ENCODE measurements around the gene COL8A1. TPM values are rescaled to one million over a fixed set of nuclear protein-coding genes. Genes with fewer than 3 reads are reported as not detected.

The COL8A1 gene
- total RNA-seq, 1 donor from 2014 or later = 3.7 TPM

GRCh38 chr3:99760031-99760430, 121.6 kb downstream of the COL8A1 start:
- no peak for DNase-seq (ENCODE audit: low spot score)

GRCh38 chr3:99760629-99761028, 122.2 kb downstream of the COL8A1 start:
- DNase-seq (ENCODE audit: low spot score) = no peak

GRCh38 chr3:99761415-99762165, 123.2 kb downstream of the COL8A1 start:
- no peak for DNase-seq (ENCODE audit: low spot score)

- DNase-seq (ENCODE audit: low spot score) = no peak
These were observed 124.5 kb downstream of the COL8A1 start for GRCh38 chr3:99762901-99763300.

- DNase-seq (ENCODE audit: low spot score) = no peak
These were observed 126.0 kb downstream of the COL8A1 start for GRCh38 chr3:99764377-99764776.

GRCh38 chr3:99765042-99765942, 126.9 kb downstream of the COL8A1 start:
- DNase-seq (ENCODE audit: low spot score) = no peak

GRCh38 chr3:99767291-99767690, 128.9 kb downstream of the COL8A1 start:
- no peak for DNase-seq (ENCODE audit: low spot score)

GRCh38 chr3:99768126-99768525, 129.7 kb downstream of the COL8A1 start:
- no peak for DNase-seq (ENCODE audit: low spot score)

- no peak for DNase-seq (ENCODE audit: low spot score)
These were observed 130.6 kb downstream of the COL8A1 start for GRCh38 chr3:99768808-99769501.

- no peak for DNase-seq (ENCODE audit: low spot score)
These were observed 133.8 kb downstream of the COL8A1 start for GRCh38 chr3:99772171-99772570.

- no peak for DNase-seq (ENCODE audit: low spot score)
These were observed 134.3 kb downstream of the COL8A1 start for GRCh38 chr3:99772671-99773070.

- DNase-seq (ENCODE audit: low spot score) = no peak
These were observed 136.1 kb downstream of the COL8A1 start for GRCh38 chr3:99774467-99774866.

- no peak for DNase-seq (ENCODE audit: low spot score)
These were observed 138.3 kb downstream of the COL8A1 start for GRCh38 chr3:99776516-99777209.

GRCh38 chr3:99777210-99777549, 138.8 kb downstream of the COL8A1 start:
- DNase-seq (ENCODE audit: low spot score) = no peak

- no peak for DNase-seq (ENCODE audit: low spot score)
These were observed 139.3 kb downstream of the COL8A1 start for GRCh38 chr3:99777708-99778107.

- DNase-seq (ENCODE audit: low spot score) = no peak
These were observed 142.4 kb downstream of the COL8A1 start for GRCh38 chr3:99780749-99781148.

- no peak for DNase-seq (ENCODE audit: low spot score)
These were observed 143.4 kb downstream of the COL8A1 start for GRCh38 chr3:99781761-99782160.

GRCh38 chr3:99783011-99783573, 144.7 kb downstream of the COL8A1 start:
- no peak for DNase-seq (ENCODE audit: low spot score)

GRCh38 chr3:99789011-99789721, 150.8 kb downstream of the COL8A1 start:
- no peak for DNase-seq (ENCODE audit: low spot score)

GRCh38 chr3:99794485-99794884, 156.1 kb downstream of the COL8A1 start:
- DNase-seq (ENCODE audit: low spot score) = no peak

GRCh38 chr3:99795573-99795972, 157.2 kb downstream of the COL8A1 start:
- no peak for DNase-seq (ENCODE audit: low spot score)
